H1 (cell line): ENCODE data around the gene DHRS4. TPM values are rescaled to one million over a fixed set of nuclear protein-coding genes. Genes with fewer than 3 reads are reported as not detected.
"Not testable (repeated sequence)": the region's sequence is repeated elsewhere in the genome, so short reads cannot be mapped to it uniquely, and the experiment has no call there.

Experiments used
- CTCF ChIA-PET: fragments of 300-600 bp; sonication (Branson Sonifier 250); formaldehyde crosslinking; loops from one replicate; lab custom pipeline; 2021; ENCODE audit not compliant: partially characterized antibody; lab: Charles Lee
- POLR2A ChIA-PET: fragments of 300-600 bp; sonication (Branson Sonifier 250); formaldehyde crosslinking; loops from one replicate; lab custom pipeline; 2021; ENCODE audit warnings: inconsistent platforms; ENCODE audit not compliant: partially characterized antibody; lab: Charles Lee
- DNase-seq, 2 experiments: peaks; one replicate each; pipeline versions ENCODE4 v3.0.0 to v3.0.0-alpha.2; 2010 to 2022; ENCODE audit warnings: low spot score in 2 of 2, low read depth in 1 of 2, mixed read lengths in 1 of 2
- FAIRE-seq: peaks from 2 replicates; lab custom pipeline; 2011; peaks lifted over from hg19 to GRCh38; lab: Jason Lieb, UNC
- H2AFZ ChIP-seq: 2 replicates; pipeline ENCODE4 v1.8.1; 2012; ENCODE audit warnings: low read length, inconsistent platforms
- H2AK5ac ChIP-seq: 2 replicates; pipeline ENCODE4 v1.6.1; 2013; ENCODE audit warnings: low read depth, low read length
- H2BK120ac ChIP-seq: replicated peaks from 2 replicates; pipeline ENCODE3; 2013; ENCODE audit warnings: low read depth, low read length, inconsistent platforms
- H2BK12ac ChIP-seq: 2 replicates; pipeline ENCODE4 v1.6.1; 2013; ENCODE audit warnings: low read depth, low read length
- H2BK15ac ChIP-seq: 2 replicates; pipeline ENCODE4 v1.6.1; 2013; ENCODE audit warnings: low read length
- H2BK20ac ChIP-seq: 2 replicates; pipeline ENCODE4 v1.6.1; 2013; ENCODE audit warnings: low read length
- H2BK5ac ChIP-seq: 2 replicates; pipeline ENCODE4 v1.6.1; 2013; ENCODE audit warnings: low read depth, low read length
- H3K14ac ChIP-seq: 2 replicates; pipeline ENCODE4 v1.6.1; 2013; ENCODE audit warnings: inconsistent platforms; ENCODE audit not compliant: insufficient read length
- H3K18ac ChIP-seq: 2 replicates; pipeline ENCODE4 v1.6.1; 2013; ENCODE audit warnings: low read length; ENCODE audit errors: extremely low read depth
- H3K23ac ChIP-seq: 2 replicates; pipeline ENCODE4 v1.6.1; 2013; ENCODE audit warnings: inconsistent platforms; ENCODE audit not compliant: insufficient read length
- H3K23me2 ChIP-seq: 2 replicates; pipeline ENCODE4 v1.6.1; 2013; ENCODE audit warnings: low read depth, low read length
- H3K27ac ChIP-seq: 2 replicates; pipeline ENCODE4 v1.6.1; 2011; ENCODE audit warnings: low read depth, low read length, inconsistent platforms
- H3K27me3 ChIP-seq, 4 experiments: replicated peaks in 1 of 4; 1 replicate in 1 of 4; 2 replicates in 3 of 4; pipeline versions ENCODE4 v1.6.1 to v1.8.1; 2011 to 2013; ENCODE audit warnings: low read length in 3 of 4, mild to moderate bottlenecking in 3 of 4, inconsistent platforms in 2 of 4, mixed read lengths in 2 of 4, moderate library complexity in 1 of 4; ENCODE audit not compliant: control insufficient read depth in 3 of 4, insufficient read depth in 3 of 4; ENCODE audit errors: extremely low read depth in 1 of 4
- H3K36me3 ChIP-seq, 4 experiments: 2 replicates each; pipeline versions ENCODE4 v1.6.1 to v1.8.1; 2011 to 2013; ENCODE audit warnings: mild to moderate bottlenecking in 4 of 4, low read length in 3 of 4, moderate library complexity in 2 of 4, control low read depth in 1 of 4, inconsistent platforms in 1 of 4; ENCODE audit not compliant: insufficient read depth in 4 of 4, control insufficient read depth in 2 of 4
- H3K4ac ChIP-seq: replicated peaks from 2 replicates; pipeline ENCODE3; 2013; ENCODE audit warnings: low read length, low read depth, mixed read lengths, inconsistent platforms; ENCODE audit not compliant: insufficient read length
- H3K4me1 ChIP-seq, 4 experiments: replicated peaks in 1 of 4; 1 replicate in 1 of 4; 2 replicates in 3 of 4; pipeline versions ENCODE4 v1.6.1 to v1.8.1; 2011 to 2013; ENCODE audit warnings: low read length in 3 of 4, inconsistent platforms in 2 of 4, mixed read lengths in 1 of 4; ENCODE audit not compliant: insufficient read depth in 4 of 4, control insufficient read depth in 3 of 4
- H3K4me2 ChIP-seq, 2 experiments: 2 replicates each; pipeline versions ENCODE4 v1.6.1 to v1.8.1; 2011 to 2013; ENCODE audit warnings: low read depth in 2 of 2, low read length in 2 of 2, control low read depth in 1 of 2, inconsistent platforms in 1 of 2, mild to moderate bottlenecking in 1 of 2; ENCODE audit not compliant: insufficient read depth in 1 of 2
- H3K4me3 ChIP-seq, 4 experiments: fragments of 200-600, 300-600 bp in 1 of 4; sonication (generic), shearing (Covaris generic), sonication (Bioruptor Twin) in 1 of 4; 2 replicates each; pipeline versions ENCODE4 v1.5.1 to v1.8.1; 2011 to 2016; ENCODE audit warnings: low read length in 4 of 4, low read depth in 3 of 4, control low read depth in 2 of 4, inconsistent platforms in 2 of 4, mild to moderate bottlenecking in 2 of 4, mixed read lengths in 1 of 4, moderate library complexity in 1 of 4; ENCODE audit not compliant: insufficient read depth in 2 of 4; ENCODE audit errors: extremely low read depth in 1 of 4
- H3K56ac ChIP-seq: replicated peaks from 2 replicates; pipeline ENCODE3; 2013; ENCODE audit warnings: low read depth, mild to moderate bottlenecking, mixed read lengths, low read length, inconsistent platforms; ENCODE audit not compliant: insufficient read length
- H3K79me1 ChIP-seq: 2 replicates; pipeline ENCODE4 v1.6.1; 2013; ENCODE audit warnings: low read depth, low read length, control low read depth
- H3K79me2 ChIP-seq, 2 experiments: 2 replicates each; pipeline versions ENCODE4 v1.6.1 to v1.8.1; 2012 to 2013; ENCODE audit warnings: low read length in 2 of 2, mild to moderate bottlenecking in 2 of 2, inconsistent platforms in 1 of 2; ENCODE audit not compliant: insufficient read depth in 2 of 2, control insufficient read depth in 1 of 2
- H3K9ac ChIP-seq, 4 experiments: replicated peaks in 1 of 4; 1 replicate in 1 of 4; 2 replicates in 3 of 4; pipeline versions ENCODE4 v1.6.1 to v1.8.1; 2011 to 2013; ENCODE audit warnings: low read depth in 3 of 4, low read length in 3 of 4, control low read depth in 2 of 4, mild to moderate bottlenecking in 2 of 4, moderate library complexity in 2 of 4, inconsistent platforms in 1 of 4; ENCODE audit errors: extremely low read depth in 1 of 4
- H3K9me3 ChIP-seq, 2 experiments: 2 replicates each; pipeline versions ENCODE4 v1.6.1 to v1.8.1; 2012 to 2013; ENCODE audit warnings: mild to moderate bottlenecking in 2 of 2, moderate library complexity in 2 of 2, control low read depth in 1 of 2, inconsistent platforms in 1 of 2, low read depth in 1 of 2, low read length in 1 of 2, mixed read lengths in 1 of 2; ENCODE audit not compliant: insufficient read depth in 2 of 2
- H4K20me1 ChIP-seq, 2 experiments: replicated peaks in 1 of 2; 2 replicates each; pipeline versions ENCODE3 to v1.8.1; 2011 to 2013; ENCODE audit warnings: inconsistent platforms in 2 of 2, low read length in 2 of 2, mild to moderate bottlenecking in 1 of 2; ENCODE audit not compliant: insufficient read depth in 2 of 2, control insufficient read depth in 1 of 2
- H4K5ac ChIP-seq: 2 replicates; pipeline ENCODE4 v1.6.1; 2013; ENCODE audit warnings: low read length, low read depth, mixed read lengths, inconsistent platforms; ENCODE audit not compliant: insufficient read length
- H4K8ac ChIP-seq: 2 replicates; pipeline ENCODE4 v1.8.0; 2013; ENCODE audit warnings: mild to moderate bottlenecking, moderate library complexity, low read length, inconsistent platforms; ENCODE audit not compliant: insufficient read depth; ENCODE audit errors: extremely low read depth
- H4K91ac ChIP-seq: replicated peaks from 2 replicates; pipeline ENCODE3; 2013; ENCODE audit warnings: low read length, mixed read lengths, inconsistent platforms; ENCODE audit not compliant: insufficient read length
- WGBS, 2 experiments: shearing (Covaris generic) in 1 of 2; methylation state at CpG; one replicate each; pipeline versions ENCODE4 v1.1.6 to v1.1.7; 2013 to 2015; ENCODE audit warnings: low lambda C conversion rate in 2 of 2, mixed read lengths in 2 of 2, inconsistent platforms in 1 of 2, low coverage in 1 of 2, missing lambda C conversion rate in 1 of 2; ENCODE audit not compliant: insufficient replicate concordance in 2 of 2, insufficient coverage in 1 of 2, insufficient read length in 1 of 2; ENCODE audit errors: extremely low coverage in 1 of 2, missing lambda C conversion rate in 1 of 2; 5-methylcytosine and 5-hydroxymethylcytosine counted together
- polyA plus RNA-seq, 7 experiments: library from polyadenylated mRNA; depleted of rRNA in 3 of 7; stranded (reverse) in 5 of 7; unstranded in 2 of 7; fragments of >200 nt in 5 of 7; fragments of 200-250 nt in 2 of 7; gene quantifications; 1 replicate in 5 of 7; 2 replicates in 1 of 7; 4 replicates in 1 of 7; pipeline versions ENCODE4 v1.2.1 to v1.2.3, GENCODE V29; 2011 to 2013; ENCODE audit warnings: missing spikeins in 2 of 7, mixed read lengths in 2 of 7
- total RNA-seq: library from RNA; stranded (reverse); fragmentation: NEBNext Ultra II Directional; extraction: Animal tissue kit (Norgen Biotek cat#: 25700); gene quantifications from 2 replicates; pipeline ENCODE4 v1.2.1, GENCODE V29; 2021

DHRS4 gene
- total and polyA plus RNA-seq, 2 of the 8 experiments (the other 6 are each of a cell fraction or from before 2014, with no cell fraction given) = 11.7 to 16.2 TPM

DNA sequence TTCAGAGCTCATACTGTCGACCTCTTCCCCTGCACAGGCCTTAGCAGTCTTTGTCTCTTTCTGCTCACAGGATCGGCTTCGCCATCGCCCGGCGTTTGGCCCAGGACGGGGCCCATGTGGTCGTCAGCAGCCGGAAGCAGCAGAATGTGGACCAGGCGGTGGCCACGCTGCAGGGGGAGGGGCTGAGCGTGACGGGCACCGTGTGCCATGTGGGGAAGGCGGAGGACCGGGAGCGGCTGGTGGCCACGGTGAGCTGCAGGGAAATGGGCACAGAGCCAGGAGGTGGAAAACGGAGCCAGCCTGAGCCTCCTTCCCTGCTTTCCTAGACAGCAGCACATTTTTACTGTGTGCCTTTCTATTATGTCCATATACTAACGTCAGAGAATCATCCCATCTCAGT lies 1.4 kb downstream of the DHRS4 start:
- H3K18ac ChIP-seq, H3K27ac ChIP-seq, H3K14ac ChIP-seq, H3K56ac ChIP-seq, H3K4me3 ChIP-seq, H2BK120ac ChIP-seq, H4K20me1 ChIP-seq, H2BK12ac ChIP-seq, H2AFZ ChIP-seq, H3K4ac ChIP-seq, H3K4me1 ChIP-seq, H3K79me2 ChIP-seq, H2AK5ac ChIP-seq, H2BK15ac ChIP-seq, H3K23ac ChIP-seq, H3K79me1 ChIP-seq, H3K9me3 ChIP-seq, H4K8ac ChIP-seq, FAIRE-seq, H3K9ac ChIP-seq, H4K91ac ChIP-seq, H2BK20ac ChIP-seq, DNase-seq, H2BK5ac ChIP-seq, POLR2A ChIA-PET, H3K36me3 ChIP-seq, H3K4me2 ChIP-seq, H3K27me3 ChIP-seq, H3K23me2 ChIP-seq, H4K5ac ChIP-seq: not testable (repeated sequence)
- CTCF ChIA-PET = interaction anchor here (0.6 to 4.2 kb wide), 8 partner anchors 18 to 365 kb away, joined by 3 to 35 read pairs (median 3); no protein-coding TSS in a partner anchor
- WGBS, 2 experiments = 95% methylated on average over 18 of the region's 20 CpGs; no CpG with 5 or more reads in 1 of the 2 experiments

DNA sequence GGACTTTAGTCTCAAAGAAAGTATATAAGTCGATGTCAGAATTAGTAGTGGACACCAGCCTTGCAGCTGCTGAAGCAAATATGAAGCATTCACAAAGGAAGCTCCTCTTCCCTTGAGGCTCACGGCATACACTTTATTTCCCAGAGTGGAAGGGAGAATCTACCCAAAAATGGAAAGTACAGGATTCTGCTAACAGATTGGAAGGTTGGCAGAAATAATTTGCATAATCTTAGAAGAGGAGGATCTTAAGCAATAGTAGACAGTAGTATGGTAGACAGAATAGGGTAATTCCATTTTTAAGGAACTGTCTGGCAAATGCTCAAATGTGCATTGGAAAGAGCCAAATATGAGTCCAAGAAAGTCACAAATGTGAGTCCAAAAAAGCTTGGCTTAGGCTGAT lies 2.2 kb downstream of the DHRS4 start:
- H3K79me2 ChIP-seq, H2AFZ ChIP-seq, H2BK12ac ChIP-seq, H3K4me2 ChIP-seq, H4K8ac ChIP-seq, H3K79me1 ChIP-seq, H3K9me3 ChIP-seq, H4K5ac ChIP-seq, H3K27ac ChIP-seq, POLR2A ChIA-PET, H3K4me1 ChIP-seq, H3K4me3 ChIP-seq, DNase-seq, H2BK120ac ChIP-seq, H3K23ac ChIP-seq, H2BK20ac ChIP-seq, H3K36me3 ChIP-seq, H2BK15ac ChIP-seq, H3K23me2 ChIP-seq, H3K27me3 ChIP-seq, FAIRE-seq, H3K18ac ChIP-seq, H2BK5ac ChIP-seq, H3K9ac ChIP-seq, H3K56ac ChIP-seq, H2AK5ac ChIP-seq, H4K20me1 ChIP-seq, H3K4ac ChIP-seq, H4K91ac ChIP-seq, H3K14ac ChIP-seq: not testable (repeated sequence)
- 91% methylated on average over 2 of the region's 2 CpGs; no CpG with 5 or more reads in 1 of the 2 experiments for WGBS, 2 experiments
- CTCF ChIA-PET = interaction anchor here (1.2 to 1.6 kb wide), 3 partner anchors 280 to 375 kb away, joined by 3 to 4 read pairs (median 4); no protein-coding TSS in a partner anchor
